IPS DF 4.7 (cell line): ENCODE results near the gene SAXO1.

ENCODE experiments used
- DNase-seq: peaks from one replicate; pipeline ENCODE4 v3.0.0-alpha.2; 2013; ENCODE audit warnings: low spot score; ENCODE audit errors: extremely low read depth

The SAXO1 gene

DNA sequence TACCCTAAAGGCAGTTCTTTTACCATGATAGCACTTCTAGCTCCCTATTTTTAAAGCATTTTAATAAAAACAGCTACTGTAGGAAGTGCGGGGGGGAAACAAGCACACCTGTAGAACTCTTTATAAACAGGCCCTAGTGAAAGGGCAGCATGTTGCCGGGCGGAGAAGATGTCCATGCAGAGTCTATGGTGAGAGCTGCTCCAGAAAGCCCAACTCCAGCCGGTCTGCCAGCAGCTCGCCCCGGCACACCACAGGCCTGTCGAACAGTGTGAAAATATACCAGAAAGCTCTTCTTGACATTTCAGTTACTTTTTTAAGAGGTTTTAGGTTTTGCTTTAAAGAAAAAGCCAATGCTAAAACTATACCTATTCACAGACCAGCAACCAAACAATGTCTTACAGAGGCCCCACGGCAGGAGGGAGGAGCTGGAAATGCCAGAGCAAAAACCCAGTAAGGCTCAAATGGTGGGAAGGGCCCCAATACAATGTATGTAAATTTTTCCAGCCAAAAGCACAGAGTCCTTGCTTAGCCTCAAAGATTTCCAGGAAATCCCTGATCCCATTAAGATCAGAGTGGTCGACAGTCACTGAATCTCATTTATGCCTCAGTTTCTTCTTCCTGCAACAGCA is 121.2 kb downstream of the SAXO1 start:
- DNase-seq: no peak

- no peak for DNase-seq
Observed at GRCh38 chr9:18910916-18911315, 122.1 kb downstream of the SAXO1 start.

GRCh38 chr9:18910435-18910834 is 122.6 kb downstream of the SAXO1 start:
- no peak for DNase-seq

DNA sequence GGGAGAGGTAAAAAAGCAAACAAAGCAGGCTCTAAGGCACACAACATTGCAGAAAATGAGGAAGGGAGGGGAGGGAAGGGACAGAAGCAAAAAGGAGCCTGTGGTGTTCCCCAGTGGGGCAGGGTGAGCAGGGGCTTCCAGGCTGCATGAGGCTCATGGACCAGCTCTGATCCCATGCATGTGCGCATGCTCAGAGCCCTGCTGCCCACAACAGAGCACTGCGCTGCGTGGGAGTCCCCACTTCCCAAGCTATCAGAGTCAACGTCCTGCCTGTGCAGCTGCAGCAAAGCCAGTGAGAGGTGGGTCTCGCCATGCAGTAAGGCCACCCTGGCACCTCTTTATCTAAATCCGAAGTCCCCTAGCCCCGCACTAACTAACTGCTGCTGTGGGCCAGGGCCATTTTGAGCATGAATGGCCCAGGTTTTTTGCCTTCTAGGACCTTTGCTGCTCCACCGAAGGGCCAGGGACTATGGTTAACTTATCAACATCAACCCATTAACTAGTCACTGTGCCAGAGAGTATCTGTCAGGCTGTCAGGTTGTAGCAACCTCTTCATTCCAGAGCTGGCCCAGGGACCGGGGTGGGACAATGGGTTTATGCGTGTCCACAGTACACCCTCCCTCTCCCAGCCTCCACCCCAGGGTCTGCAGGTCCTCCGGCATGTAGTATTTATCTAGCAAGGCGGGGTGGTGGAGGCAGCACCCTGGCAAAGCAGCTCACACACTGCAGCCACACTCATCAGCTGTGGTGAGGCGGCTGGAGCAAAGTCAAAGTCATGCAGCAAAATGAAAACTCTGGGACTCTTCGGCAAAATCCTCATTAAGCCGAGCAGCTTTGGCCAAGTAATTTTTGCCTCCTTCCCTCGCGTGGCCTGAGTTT is 123.6 kb downstream of the SAXO1 start:
- no peak for DNase-seq

GRCh38 chr9:18907927-18908625 is 124.9 kb downstream of the SAXO1 start:
- no peak for DNase-seq

- no peak for DNase-seq
Observed at GRCh38 chr9:18906656-18907395, 126.2 kb downstream of the SAXO1 start.

- DNase-seq: no peak
Observed at GRCh38 chr9:18905883-18906629, 127.0 kb downstream of the SAXO1 start.

DNA sequence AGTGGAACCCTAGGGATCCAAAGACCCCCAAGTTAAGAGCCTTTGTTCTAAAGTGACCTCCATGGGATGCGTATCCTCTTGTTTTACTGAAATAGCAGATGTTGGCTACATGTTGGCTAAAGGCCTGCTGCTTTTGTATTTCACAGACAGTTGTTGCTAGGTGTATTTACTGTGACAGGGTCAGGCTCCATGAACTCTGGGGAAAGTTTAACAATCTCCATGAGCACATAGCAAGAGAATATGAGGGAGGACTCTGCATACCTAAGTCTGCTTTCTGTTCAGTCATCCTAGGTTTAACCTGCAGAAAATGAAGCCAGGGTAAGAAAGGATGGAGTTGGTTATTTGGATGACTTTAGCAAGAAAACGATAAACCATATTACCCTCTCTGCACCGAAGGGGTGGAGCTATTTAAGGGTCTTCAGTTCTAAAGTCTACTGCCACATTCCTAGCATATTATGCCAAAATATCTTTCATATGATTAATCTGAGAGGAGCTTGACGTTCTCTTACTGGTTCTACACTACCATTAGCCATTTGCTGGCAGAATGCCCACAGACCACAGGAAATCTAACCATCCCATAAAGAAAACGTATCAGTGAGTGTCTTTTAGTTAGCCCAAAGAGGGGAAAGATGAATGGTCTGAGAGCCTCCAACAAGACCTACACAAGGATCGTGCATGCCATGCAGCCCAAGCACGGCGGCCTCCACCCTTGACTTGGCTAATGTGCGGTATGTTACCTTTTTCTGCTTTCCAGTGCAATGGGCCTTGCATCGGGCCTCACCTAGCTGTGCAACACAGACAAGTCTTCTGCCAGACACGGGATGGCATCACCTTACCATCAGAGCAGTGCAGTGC is 127.8 kb downstream of the SAXO1 start:
- no peak for DNase-seq

DNA sequence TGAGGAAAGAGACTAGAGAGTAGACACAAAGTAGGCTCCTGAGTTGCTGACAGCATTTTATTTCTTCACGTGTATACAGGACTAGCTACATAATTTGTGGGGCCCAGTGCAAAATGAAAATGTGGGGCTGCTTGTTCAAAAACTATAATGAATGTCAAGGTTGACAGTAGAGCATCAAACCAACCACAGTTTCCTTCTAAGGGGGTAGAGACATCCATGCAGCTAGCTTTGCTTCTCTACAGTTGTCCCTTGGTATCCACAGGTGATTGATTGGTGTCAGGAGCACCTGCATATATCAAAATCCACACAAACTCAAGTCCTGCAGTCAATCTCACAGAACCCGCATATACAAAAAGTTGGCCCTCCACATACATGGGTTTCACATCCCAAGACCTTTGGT is 129.6 kb downstream of the SAXO1 start:
- DNase-seq: no peak

GRCh38 chr9:18896531-18897179 is 136.4 kb downstream of the SAXO1 start:
- no peak for DNase-seq

DNA sequence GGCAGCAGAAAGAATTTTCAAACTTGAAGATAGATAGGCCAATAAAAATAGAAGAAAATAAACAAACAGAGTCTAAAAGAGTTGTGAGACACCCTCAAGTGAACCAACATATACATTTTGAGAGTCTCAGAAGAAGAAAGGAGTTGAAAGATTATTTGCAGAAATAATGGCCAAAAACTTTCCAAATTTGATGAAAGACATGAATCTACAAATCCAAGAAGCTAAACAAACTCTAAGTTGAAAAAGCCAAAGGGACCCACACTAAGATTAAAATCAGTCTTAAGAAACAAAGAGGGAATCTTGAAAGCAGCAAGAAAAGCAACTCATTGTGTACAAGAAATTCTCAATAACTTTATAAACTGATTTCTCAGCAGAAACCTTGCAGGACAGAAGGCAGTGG is 137.0 kb downstream of the SAXO1 start:
- no peak for DNase-seq

- no peak for DNase-seq
Observed at GRCh38 chr9:18893491-18893890, 139.5 kb downstream of the SAXO1 start.

DNA sequence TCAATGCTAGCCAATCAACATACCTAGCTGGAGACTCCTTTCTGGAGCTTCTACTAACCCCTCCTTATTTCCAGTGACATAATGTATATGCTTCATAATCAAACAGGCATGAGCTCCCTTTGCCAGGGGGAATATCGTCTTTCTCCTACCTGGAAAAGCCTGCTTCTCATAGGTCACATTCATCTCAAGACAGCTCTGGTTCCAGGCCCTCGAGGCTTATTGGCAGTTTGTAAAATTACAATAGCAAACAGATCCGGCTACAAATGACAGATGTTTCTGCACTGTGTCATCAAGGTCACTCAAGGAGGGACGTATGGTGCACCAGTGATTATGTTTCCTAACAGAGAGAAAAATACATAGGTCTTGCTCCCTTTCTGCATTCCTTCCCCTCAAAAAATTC is 140.0 kb downstream of the SAXO1 start:
- DNase-seq: no peak

DNA sequence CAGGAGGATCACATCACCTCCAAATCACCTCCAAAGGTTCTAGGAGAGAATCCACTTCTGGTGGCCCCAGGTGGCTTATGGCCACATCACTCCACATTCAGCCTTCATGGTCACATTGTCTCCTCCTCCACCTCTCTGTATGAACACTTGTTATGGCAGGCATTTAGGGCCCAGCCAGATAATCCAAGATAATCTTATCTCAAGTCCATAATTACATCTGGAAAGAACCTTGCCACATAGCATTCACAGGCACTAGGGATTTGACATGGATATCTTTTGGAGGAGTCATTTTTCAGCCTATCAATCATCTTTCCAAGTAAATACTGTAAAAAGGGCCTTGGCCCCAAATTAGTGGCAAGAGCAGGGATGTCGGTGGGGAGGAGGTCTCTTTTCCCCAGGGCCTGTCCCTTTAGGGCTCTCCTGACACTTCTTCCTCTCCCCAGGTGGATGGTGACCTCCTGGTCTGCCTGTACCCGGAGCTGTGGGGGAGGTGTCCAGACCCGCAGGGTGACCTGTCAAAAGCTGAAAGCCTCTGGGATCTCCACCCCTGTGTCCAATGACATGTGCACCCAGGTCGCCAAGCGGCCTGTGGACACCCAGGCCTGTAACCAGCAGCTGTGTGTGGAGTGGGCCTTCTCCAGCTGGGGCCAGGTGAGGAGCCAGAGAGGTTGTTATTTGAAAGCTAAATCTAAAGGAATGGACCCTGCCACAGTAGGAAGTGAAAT is 140.9 kb downstream of the SAXO1 start:
- no peak for DNase-seq

- DNase-seq: no peak
Observed at GRCh38 chr9:18890372-18890771, 142.6 kb downstream of the SAXO1 start.

- DNase-seq: no peak
Observed at GRCh38 chr9:18889550-18889949, 143.5 kb downstream of the SAXO1 start.

GRCh38 chr9:18888290-18888689 is 144.7 kb downstream of the SAXO1 start:
- no peak for DNase-seq

GRCh38 chr9:18887546-18887945 is 145.5 kb downstream of the SAXO1 start:
- DNase-seq: no peak

GRCh38 chr9:18881758-18882157 is 151.3 kb downstream of the SAXO1 start:
- no peak for DNase-seq
